HEK293T (cell line): Measurements from ENCODE around the gene KRT5.
"Not testable (repeated sequence)": the region's sequence is repeated elsewhere in the genome, so short reads cannot be mapped to it uniquely, and the experiment has no call there.

Experiments
- CTCF ChIA-PET: fragments of 350-600 bp; formaldehyde crosslinking; extraction: SDS; loops from one replicate; lab custom pipeline; 2021; ENCODE audit warnings: antibody characterized with exemption, inconsistent platforms; lab: Yijun Ruan, JAX
- POLR2A ChIA-PET: fragments of 350-600 bp; formaldehyde crosslinking; extraction: SDS; loops from one replicate; lab custom pipeline; 2020; ENCODE audit warnings: antibody characterized with exemption, inconsistent platforms; lab: Yijun Ruan, JAX
- DNase-seq: peaks from one replicate; pipeline ENCODE4 v3.0.0; 2012; ENCODE audit warnings: mixed read lengths; ENCODE audit errors: extremely low spot score
- ARNT ChIP-seq: fragments of 450-650 bp; IDR thresholded peaks from 2 replicates; pipeline ENCODE4 v1.6.1; 2017; ENCODE audit warnings: mild to moderate bottlenecking
- BHLHE40 ChIP-seq: fragments of 450-650 bp; IDR thresholded peaks from 2 replicates; pipeline ENCODE4 v1.6.1; 2016; ENCODE audit warnings: mild to moderate bottlenecking, moderate library complexity, borderline replicate concordance
- CTBP1 ChIP-seq: fragments of 450-650 bp; IDR thresholded peaks from 2 replicates; pipeline ENCODE4 v1.6.1; 2016; ENCODE audit warnings: borderline replicate concordance
- ELF4 ChIP-seq: fragments of 450-650 bp; IDR thresholded peaks from 2 replicates; pipeline ENCODE4 v1.6.1; 2017; ENCODE audit warnings: antibody characterized with exemption
- FOXA1 ChIP-seq: fragments of 450-650 bp; IDR thresholded peaks from 2 replicates; pipeline ENCODE4 v1.6.1; 2016; ENCODE audit warnings: mild to moderate bottlenecking
- FOXK2 ChIP-seq: fragments of 450-650 bp; IDR thresholded peaks from 2 replicates; pipeline ENCODE4 v1.6.1; 2016; ENCODE audit warnings: mild to moderate bottlenecking
- FOXM1 ChIP-seq: fragments of 450-650 bp; IDR thresholded peaks from 2 replicates; pipeline ENCODE4 v1.6.1; 2017; ENCODE audit warnings: mild to moderate bottlenecking, borderline replicate concordance
- HDGF ChIP-seq: fragments of 450-650 bp; IDR thresholded peaks from 2 replicates; pipeline ENCODE4 v1.6.1; 2017; ENCODE audit warnings: antibody characterized with exemption, borderline replicate concordance
- L3MBTL2 ChIP-seq: fragments of 450-650 bp; conservative IDR thresholded peaks from 2 replicates; pipeline ENCODE4 v1.6.1; 2016; ENCODE audit warnings: mild to moderate bottlenecking
- LEF1 ChIP-seq: fragments of 450-650 bp; IDR thresholded peaks from 2 replicates; pipeline ENCODE4 v1.6.1; 2017; ENCODE audit warnings: mild to moderate bottlenecking, borderline replicate concordance
- NFRKB ChIP-seq: fragments of 450-650 bp; IDR thresholded peaks from 2 replicates; pipeline ENCODE4 v1.6.1; 2016; ENCODE audit warnings: mild to moderate bottlenecking, moderate library complexity
- SP1 ChIP-seq: fragments of 450-650 bp; IDR thresholded peaks from 2 replicates; pipeline ENCODE4 v1.6.1; 2017
- SUZ12 ChIP-seq: fragments of 450-650 bp; IDR thresholded peaks from 2 replicates; pipeline ENCODE4 v1.6.1; 2016; ENCODE audit warnings: mild to moderate bottlenecking
- TARDBP ChIP-seq: fragments of 450-650 bp; IDR thresholded peaks from 2 replicates; pipeline ENCODE4 v1.6.1; 2016
- ZNF384 ChIP-seq: fragments of 450-650 bp; IDR thresholded peaks from 2 replicates; pipeline ENCODE4 v1.6.1; 2016
- TF ChIP-seq, protein P1 (sequence below): fragments of 450-650 bp; IDR thresholded peaks from 2 replicates; pipeline ENCODE4 v1.6.1; 2016

Gene KRT5

DNA sequence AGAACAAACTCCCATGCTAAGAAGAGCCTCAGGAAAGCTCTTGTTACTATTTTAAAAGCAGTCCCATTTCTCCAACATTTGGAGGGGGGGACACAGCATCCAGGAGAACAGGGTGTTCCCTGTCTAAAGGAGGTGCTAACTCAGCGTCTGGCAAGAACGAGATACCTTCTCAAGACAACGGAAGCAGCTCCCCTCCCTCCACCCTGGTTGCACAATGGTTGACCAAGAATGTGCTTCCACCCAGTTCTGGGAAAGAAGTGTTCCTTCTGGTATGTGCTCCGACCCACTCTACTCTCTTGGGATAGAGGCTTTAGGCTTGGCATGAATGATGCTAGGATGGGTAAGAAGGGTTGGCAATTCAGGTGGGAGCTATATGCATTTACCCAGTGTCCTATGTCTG lies 25.7 kb downstream of the KRT5 start:
- DNase-seq, result no peak
- no peak for TF ChIP-seq L3MBTL2
- TF ChIP-seq FOXM1, result no peak
- TF ChIP-seq NFRKB, result no peak
- no peak for TF ChIP-seq FOXK2
- TF ChIP-seq SP1, result no peak
- TF ChIP-seq BHLHE40, result no peak
- no peak for TF ChIP-seq FOXA1
- no peak for TF ChIP-seq ARNT
- no peak for TF ChIP-seq CTBP1
- TF ChIP-seq TARDBP, result no peak
- no peak for TF ChIP-seq HDGF
- TF ChIP-seq SUZ12, result no peak
- TF ChIP-seq ZNF384, result no peak
- TF ChIP-seq ELF4, result no peak
- ChIA-PET POLR2A (no interaction called here), CTCF (no interaction called here)

DNA sequence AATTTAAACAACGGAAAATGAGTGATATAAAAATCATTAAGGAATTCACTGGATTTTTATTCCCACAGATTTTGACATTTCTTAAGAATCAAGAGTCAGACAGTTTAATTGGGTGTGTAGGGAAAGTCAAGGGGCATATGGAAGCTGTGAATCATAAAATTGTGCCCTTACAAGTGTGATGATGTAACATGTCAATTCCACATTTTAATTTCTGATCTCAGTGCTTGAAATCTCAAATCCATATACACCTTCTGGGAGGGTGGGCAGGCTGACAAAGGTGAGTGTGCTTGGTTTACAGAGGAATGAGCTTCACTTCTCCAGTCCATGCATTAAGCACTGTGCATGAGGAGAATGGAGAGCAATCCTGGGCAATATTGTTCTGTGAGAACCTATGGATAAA lies 26.1 kb downstream of the KRT5 start:
- ChIA-PET CTCF (no interaction called here), POLR2A (no interaction called here)
- TF ChIP-seq SP1 (no peak), ARNT (no peak), ZNF384 (no peak), SUZ12 (no peak)
- TF ChIP-seq, protein P1, sequence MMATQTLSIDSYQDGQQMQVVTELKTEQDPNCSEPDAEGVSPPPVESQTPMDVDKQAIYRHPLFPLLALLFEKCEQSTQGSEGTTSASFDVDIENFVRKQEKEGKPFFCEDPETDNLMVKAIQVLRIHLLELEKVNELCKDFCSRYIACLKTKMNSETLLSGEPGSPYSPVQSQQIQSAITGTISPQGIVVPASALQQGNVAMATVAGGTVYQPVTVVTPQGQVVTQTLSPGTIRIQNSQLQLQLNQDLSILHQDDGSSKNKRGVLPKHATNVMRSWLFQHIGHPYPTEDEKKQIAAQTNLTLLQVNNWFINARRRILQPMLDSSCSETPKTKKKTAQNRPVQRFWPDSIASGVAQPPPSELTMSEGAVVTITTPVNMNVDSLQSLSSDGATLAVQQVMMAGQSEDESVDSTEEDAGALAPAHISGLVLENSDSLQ, result no peak
- DNase-seq, result no peak

DNA sequence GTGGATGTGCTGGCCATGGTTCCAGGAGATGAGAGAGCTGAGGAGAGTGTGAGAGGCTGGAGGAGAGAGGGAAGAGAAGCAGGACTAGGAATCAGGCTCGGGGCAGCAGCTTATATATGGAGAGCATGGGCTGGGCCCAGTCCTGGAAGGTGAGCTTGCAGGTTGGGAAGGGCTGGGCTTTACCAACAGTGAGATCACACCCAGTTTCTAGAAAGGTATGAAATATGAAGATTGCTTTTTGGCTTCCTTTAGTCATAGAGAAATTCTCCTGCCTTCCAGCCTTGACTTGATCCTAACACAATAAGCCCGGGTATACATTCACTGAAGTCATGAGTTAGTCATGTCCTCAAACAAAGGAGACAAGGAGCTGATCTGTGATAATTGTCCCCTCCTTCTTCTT lies 27.0 kb downstream of the KRT5 start, which contains the start of gene KRT6A:
Gene KRT6A, minus strand, starts transcription at position 86 of the 400 bp plus-strand sequence. Its CDS starts 69 bp downstream, at position 17.
- ChIA-PET CTCF (no interaction called here), POLR2A (no interaction called here)
- TF ChIP-seq LEF1, result no peak
- TF ChIP-seq ZNF384, result no peak
- TF ChIP-seq SUZ12, result no peak
- no peak for TF ChIP-seq HDGF
- no peak for TF ChIP-seq ELF4
- TF ChIP-seq CTBP1, result no peak
- TF ChIP-seq SP1, result no peak
- TF ChIP-seq, protein P1, result no peak
- no peak for TF ChIP-seq FOXM1
- TF ChIP-seq L3MBTL2, result no peak
- TF ChIP-seq ARNT, result no peak
- TF ChIP-seq TARDBP, result no peak
- no peak for TF ChIP-seq NFRKB
- no peak for TF ChIP-seq FOXA1
- TF ChIP-seq BHLHE40, result no peak
- no peak for DNase-seq

DNA sequence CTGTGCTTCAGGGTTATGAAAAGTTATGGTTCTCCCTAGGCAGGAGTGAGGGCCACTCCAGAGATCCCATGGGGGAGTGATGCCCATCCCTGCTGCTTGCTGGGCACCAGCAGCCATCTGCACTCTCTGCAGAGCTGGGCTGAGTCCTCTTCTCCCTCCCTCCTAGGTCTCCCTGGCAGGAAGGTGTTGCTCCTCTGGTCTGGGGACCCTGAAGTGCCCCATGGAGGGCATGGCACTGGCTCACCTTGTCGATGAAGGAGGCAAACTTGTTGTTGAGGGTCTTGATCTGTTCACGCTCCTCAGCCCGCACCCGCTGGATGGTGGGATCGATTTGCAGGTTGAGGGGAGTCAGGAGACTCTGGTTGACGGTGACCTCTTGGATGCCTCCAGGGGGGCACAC lies 27.8 kb downstream of the KRT5 start:
- POLR2A ChIA-PET, CTCF ChIA-PET: not testable (repeated sequence)

DNA sequence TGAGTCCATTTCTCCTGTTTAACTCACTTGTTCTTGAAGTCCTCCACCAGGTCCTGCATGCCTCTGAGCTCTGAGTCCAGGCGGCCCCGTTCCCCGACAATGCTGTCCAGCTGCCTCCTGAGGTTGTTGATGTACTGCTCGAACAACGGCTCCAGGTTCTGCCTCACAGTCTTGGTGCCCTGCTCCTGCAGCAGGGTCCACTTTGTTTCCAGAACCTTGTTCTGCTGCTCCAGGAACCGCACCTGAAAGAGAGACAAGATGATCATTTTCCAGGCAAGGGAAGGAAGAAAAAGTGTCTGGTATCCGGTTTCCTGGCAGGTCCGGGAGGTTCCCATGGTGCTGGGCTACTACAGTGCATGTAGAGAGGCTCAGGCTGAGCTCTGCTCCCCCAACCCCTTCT lies 28.7 kb downstream of the KRT5 start:
- CTCF ChIA-PET, DNase-seq, POLR2A ChIA-PET: not testable (repeated sequence)

More for the DNA sequence above, 27.8 kb downstream of the KRT5 start:
- DNase-seq, result not testable (repeated sequence)

DNA sequence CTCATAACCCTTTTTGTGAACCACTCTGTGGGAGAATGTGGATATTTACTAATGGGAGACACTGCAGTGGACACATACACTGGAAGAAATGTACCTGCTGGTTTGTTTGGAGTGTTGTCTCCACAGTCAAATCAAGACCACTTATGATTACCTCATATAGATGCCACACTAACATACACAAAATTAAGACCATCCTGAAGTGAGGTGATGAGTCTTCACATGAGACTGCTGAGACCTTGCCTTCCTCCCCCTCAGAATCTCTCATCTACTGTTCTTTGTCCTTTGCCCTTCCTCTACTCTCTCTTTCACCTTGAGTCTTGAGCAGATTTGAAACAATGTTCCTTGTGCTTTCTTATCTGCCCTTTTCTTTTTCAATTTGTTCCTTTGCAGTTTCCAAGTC lies 31.5 kb downstream of the KRT5 start:
- POLR2A ChIA-PET, result no interaction called here
- CTCF ChIA-PET, result no interaction called here
- DNase-seq, result no peak
- TF ChIP-seq TARDBP (no peak), NFRKB (no peak), BHLHE40 (no peak), FOXA1 (no peak), FOXK2 (no peak), ARNT (no peak), CTBP1 (no peak), ZNF384 (no peak), LEF1 (no peak), HDGF (no peak), SP1 (no peak), ELF4 (no peak)
- TF ChIP-seq, protein P1, result no peak

DNA sequence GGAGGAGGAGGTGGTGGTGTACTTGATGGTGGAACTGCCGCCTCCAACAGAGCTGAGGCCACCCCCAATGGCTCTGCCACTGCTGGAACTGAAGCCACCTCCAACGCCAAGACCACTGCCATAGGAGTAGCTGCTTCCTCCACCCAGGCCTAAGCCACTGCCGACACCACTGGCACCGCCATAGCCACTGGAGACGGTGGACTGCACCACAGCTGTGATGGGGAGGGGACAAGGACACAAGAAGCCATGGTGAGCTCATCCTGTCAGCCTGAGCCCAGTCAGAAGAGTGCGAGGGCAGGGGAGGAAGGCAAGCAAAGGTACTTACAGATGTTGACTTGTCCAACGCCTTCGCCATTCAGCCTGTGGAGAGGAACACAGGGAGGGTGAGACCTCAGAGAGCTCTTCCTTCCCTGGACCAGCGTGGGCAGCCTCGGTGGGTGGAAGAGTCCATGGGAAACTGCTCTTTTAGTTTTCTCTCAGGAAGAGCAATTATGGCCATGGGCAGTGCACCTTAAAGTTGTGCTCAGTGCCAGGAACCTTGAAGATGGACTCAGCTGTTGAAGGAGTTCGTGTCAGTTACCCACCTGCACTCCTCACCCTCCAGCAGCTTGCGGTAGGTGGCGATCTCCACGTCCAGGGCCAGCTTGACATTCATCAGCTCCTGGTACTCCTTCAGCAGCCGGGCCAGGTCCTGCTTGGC lies 32.3 kb downstream of the KRT5 start:
- POLR2A ChIA-PET, CTCF ChIA-PET, DNase-seq: not testable (repeated sequence)

DNA sequence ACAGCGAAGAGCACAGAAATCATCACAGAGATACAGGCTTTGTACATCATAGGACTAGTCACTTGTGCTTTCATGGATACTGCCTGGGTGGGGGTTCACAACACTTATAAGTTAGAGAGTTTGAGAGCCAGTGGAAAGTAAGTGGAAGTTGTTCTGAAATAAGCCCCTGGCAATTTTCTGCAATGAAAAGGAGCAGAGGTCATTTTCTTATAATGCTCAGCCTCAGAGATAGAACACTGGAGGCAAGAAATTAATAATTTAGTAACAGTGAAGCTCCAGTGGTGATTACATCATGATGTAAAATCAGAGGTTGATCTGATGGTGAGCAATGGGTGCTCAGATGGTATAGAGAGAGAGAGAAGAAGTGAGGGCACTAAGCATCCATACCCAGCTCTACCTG lies 33.0 kb downstream of the KRT5 start:
- DNase-seq, result no peak
- POLR2A ChIA-PET, result no interaction called here
- no peak for TF ChIP-seq BHLHE40
- TF ChIP-seq ZNF384, result no peak
- TF ChIP-seq ARNT, result no peak
- TF ChIP-seq FOXM1, result no peak
- no peak for TF ChIP-seq SUZ12
- no peak for TF ChIP-seq HDGF
- TF ChIP-seq SP1, result no peak
- no peak for TF ChIP-seq FOXA1
- no peak for TF ChIP-seq TARDBP
- TF ChIP-seq CTBP1, result no peak
- TF ChIP-seq ELF4, result no peak
- TF ChIP-seq FOXK2, result no peak
- no peak for TF ChIP-seq NFRKB
- TF ChIP-seq, protein P1, result no peak
- no peak for TF ChIP-seq L3MBTL2
- no peak for TF ChIP-seq LEF1
- CTCF ChIA-PET, result no interaction called here
